ENCODE measurements around the gene DYNC1H1. TPM values are rescaled to one million over a fixed set of nuclear protein-coding genes. Genes with fewer than 3 reads are reported as not detected.

DYNC1H1 gene
- total RNA-seq, 4 donors from 2014 or later = 261 to 376 (median 317) TPM

DNA sequence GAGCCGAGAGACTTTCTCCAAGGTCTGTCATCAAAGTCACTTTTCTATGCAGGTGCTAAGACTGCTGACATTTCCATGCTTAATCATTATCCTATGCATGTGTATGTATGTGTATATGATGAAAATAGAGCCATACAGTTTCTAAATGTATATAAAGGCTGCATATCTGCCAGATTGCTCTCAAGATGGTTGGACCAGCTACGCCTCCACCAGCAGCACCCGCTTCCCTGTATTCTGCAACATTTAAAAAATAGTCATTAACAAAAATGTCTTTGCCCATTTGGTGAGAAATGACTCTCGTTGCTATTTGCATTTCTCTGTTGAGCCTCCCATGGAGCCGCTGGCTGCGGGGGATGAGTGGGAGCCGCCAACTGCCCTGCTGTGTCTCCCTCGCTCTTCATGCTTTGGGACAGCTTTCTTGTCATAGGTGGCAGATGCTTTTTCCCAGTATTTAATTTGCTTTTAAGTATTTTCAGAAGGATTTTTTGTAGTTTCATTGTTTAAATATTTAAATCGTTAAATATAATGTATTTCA lies 54.7 kb downstream of the DYNC1H1 start:
- Histone ChIP-seq H3K4me3 (no peak overlapping the region), H3K27ac (no peak overlapping the region), H3K9me3 (no peaks in the 10 kb centered on the region), H3K27me3 (no peaks in the 10 kb centered on the region), H3K4me1 (no peaks in the 10 kb centered on the region), H3K36me3 (peaks cover 66 to 100% (median 88%) of the 10 kb centered on the region in 3 donors)
- TF ChIP-seq, protein P1, sequence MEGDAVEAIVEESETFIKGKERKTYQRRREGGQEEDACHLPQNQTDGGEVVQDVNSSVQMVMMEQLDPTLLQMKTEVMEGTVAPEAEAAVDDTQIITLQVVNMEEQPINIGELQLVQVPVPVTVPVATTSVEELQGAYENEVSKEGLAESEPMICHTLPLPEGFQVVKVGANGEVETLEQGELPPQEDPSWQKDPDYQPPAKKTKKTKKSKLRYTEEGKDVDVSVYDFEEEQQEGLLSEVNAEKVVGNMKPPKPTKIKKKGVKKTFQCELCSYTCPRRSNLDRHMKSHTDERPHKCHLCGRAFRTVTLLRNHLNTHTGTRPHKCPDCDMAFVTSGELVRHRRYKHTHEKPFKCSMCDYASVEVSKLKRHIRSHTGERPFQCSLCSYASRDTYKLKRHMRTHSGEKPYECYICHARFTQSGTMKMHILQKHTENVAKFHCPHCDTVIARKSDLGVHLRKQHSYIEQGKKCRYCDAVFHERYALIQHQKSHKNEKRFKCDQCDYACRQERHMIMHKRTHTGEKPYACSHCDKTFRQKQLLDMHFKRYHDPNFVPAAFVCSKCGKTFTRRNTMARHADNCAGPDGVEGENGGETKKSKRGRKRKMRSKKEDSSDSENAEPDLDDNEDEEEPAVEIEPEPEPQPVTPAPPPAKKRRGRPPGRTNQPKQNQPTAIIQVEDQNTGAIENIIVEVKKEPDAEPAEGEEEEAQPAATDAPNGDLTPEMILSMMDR (IDR thresholded peaks at IDR 0.05) = no peak
- TF ChIP-seq POLR2A (IDR thresholded peaks at IDR 0.05) = no peak
- intact Hi-C loops (cut with DNase I) = no loop called here
- DNase-seq = no peak
- 89 to 90% methylated on average over 9 of the region's 9 CpGs for WGBS, 2 donors

DNA sequence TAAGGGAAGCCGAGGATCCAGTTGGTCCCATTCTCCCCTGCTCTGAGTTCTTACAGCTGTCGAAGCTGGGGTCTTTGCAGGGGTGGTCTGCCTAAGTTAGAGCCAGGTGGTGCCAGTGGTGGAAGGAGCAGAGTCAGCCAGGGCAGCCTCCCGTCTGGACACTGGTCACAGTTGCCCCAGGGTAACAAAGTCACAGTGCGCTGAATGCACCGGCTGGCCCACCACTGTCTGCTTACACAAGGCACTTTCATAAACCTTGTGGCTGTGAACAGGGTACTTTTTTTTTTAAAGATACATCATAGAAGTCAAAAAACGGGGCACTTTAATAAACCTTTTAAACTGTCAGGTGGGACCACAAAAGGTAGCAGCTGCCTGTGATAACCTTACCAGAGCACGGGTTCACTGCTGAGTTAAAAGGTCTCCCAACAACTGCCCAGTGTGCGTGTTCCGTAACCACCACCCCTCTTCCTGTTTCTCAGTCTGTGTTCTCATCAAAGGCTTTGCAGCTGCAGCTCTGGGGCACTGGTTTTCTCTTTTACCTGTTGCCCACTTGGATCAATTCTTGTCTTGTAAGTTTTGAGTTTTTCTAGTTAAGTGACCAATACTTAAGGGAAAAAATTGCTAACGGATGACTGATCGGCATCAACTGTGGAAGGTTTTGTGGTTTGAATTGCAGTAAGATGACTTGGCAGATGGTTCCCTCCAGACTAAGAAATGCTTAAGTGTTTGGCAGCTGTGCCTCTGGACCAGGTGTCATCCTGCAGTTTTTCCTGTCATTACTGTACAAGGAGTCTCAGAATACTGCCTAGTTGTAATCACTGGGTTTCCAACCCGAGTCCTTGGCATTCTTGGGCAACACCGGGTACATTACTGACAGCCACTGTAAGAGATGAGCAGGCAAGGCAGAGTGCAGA lies 55.9 kb downstream of the DYNC1H1 start:
- Histone ChIP-seq H3K4me1 (no peaks in the 10 kb centered on the region), H3K27me3 (no peaks in the 10 kb centered on the region), H3K27ac (no peak overlapping the region), H3K9me3 (no peaks in the 10 kb centered on the region), H3K4me3 (no peak overlapping the region), H3K36me3 (peaks cover 58 to 100% (median 82%) of the 10 kb centered on the region in 3 donors)
- WGBS, 2 donors = 78 to 86% methylated on average over 12 to 13 of the region's 13 CpGs
- intact Hi-C loops (cut with DNase I) = no loop called here
- no peak for DNase-seq
- no peak for TF ChIP-seq POLR2A (IDR thresholded peaks at IDR 0.05)
- TF ChIP-seq, protein P1 (IDR thresholded peaks at IDR 0.05) = no peak

GRCh38 chr14:102026934-102027333 lies 62.6 kb downstream of the DYNC1H1 start:
- no peak for DNase-seq
- peak overlapping the region in 1 of 4 donors; percentile 21 for H3K27ac ChIP-seq
- H3K27me3 ChIP-seq = no peaks in the 10 kb centered on the region
- H3K9me3 ChIP-seq = no peaks in the 10 kb centered on the region
- WGBS, 2 donors = 76 to 79% methylated on average over 9 of the region's 9 CpGs
- TF ChIP-seq, protein P1 (IDR thresholded peaks at IDR 0.05) = no peak
- no peak for TF ChIP-seq POLR2A (IDR thresholded peaks at IDR 0.05)
- peaks cover 51 to 100% (median 74%) of the 10 kb centered on the region in 3 donors for H3K36me3 ChIP-seq
- H3K4me1 ChIP-seq = peaks cover 0 to 24% (median 0%) of the 10 kb centered on the region in 3 donors
- intact Hi-C loops (cut with DNase I) = no loop called here
- no peak overlapping the region for H3K4me3 ChIP-seq

DNA sequence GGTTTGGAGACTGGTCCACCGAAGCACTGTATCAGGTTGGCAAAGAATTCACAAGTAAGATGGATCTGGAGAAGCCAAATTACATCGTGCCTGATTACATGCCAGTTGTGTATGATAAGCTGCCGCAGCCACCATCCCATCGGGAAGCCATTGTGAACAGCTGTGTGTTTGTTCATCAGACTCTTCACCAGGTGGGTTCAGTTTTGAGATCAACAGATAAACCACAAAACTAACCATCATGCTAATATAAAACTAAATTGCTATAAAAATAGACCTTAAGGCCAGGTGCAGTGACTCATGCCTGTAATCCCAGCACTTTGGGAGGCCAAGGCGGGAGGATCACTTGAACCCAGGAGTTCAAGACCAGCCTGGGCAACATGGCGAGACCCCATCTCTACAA lies 63.6 kb downstream of the DYNC1H1 start:
- Histone ChIP-seq H3K9me3 (no peaks in the 10 kb centered on the region), H3K27me3 (no peaks in the 10 kb centered on the region), H3K36me3 (peaks cover 58 to 100% (median 74%) of the 10 kb centered on the region in 3 donors), H3K27ac (peak overlapping the region in 3 of 4 donors; percentile 4 to 64 (median 34)), H3K4me1 (peaks cover 0 to 24% (median 0%) of the 10 kb centered on the region in 3 donors), H3K4me3 (no peak overlapping the region)
- intact Hi-C loops (cut with DNase I) = no loop called here
- no peak for DNase-seq
- TF ChIP-seq POLR2A (IDR thresholded peaks at IDR 0.05) = no peak
- TF ChIP-seq, protein P1 (IDR thresholded peaks at IDR 0.05) = no peak
- WGBS, 2 donors = 93 to 94% methylated on average over 3 to 6 of the region's 6 CpGs

- TF ChIP-seq, protein P1 (IDR thresholded peaks at IDR 0.05) = no peak
- no peak for TF ChIP-seq POLR2A (IDR thresholded peaks at IDR 0.05)
- peaks cover 61 to 100% (median 76%) of the 10 kb centered on the region in 3 donors for H3K36me3 ChIP-seq
- H3K27ac ChIP-seq = peak overlapping the region; percentile 4 to 64 (median 30)
- no peak for DNase-seq
- WGBS, 2 donors = 49 to 55% methylated on average over 3 of the region's 3 CpGs
- intact Hi-C loops (cut with DNase I) = no loop called here
- no peak overlapping the region for H3K4me3 ChIP-seq
- H3K4me1 ChIP-seq = peaks cover 0 to 24% (median 0%) of the 10 kb centered on the region in 3 donors
- H3K9me3 ChIP-seq = no peaks in the 10 kb centered on the region
- no peaks in the 10 kb centered on the region for H3K27me3 ChIP-seq
Measured at GRCh38 chr14:102028733-102029132, 64.4 kb downstream of the DYNC1H1 start.

Data from esophagus squamous epithelium (tissue), 5 donors.